ENCODE measurements around the gene DEPDC1B.
A peak's percentile ranks its signal among the peaks of the same experiment; 100 is the strongest.
"Not testable (repeated sequence)": the region's sequence is repeated elsewhere in the genome, so short reads cannot be mapped to it uniquely, and the experiment has no call there.

DEPDC1B gene

GRCh38 chr5:60604771-60605170, 95.2 kb downstream of the DEPDC1B start:
- no peak for DNase-seq (ENCODE audit: low read depth)
- Histone ChIP-seq H3K36me3 (ENCODE audit: control insufficient read depth, insufficient read depth, low read length, severe bottlenecking) (no peaks in the 10 kb centered on the region), H3K27me3 (replicated peaks; ENCODE audit: control insufficient read depth, insufficient read depth, low read length) (no peaks in the 10 kb centered on the region), H3K9ac (ENCODE audit: low read length) (no peak overlapping the region), H3K4me3 (ENCODE audit: low read length) (no peak overlapping the region), H3K4me1 (ENCODE audit: control insufficient read depth, insufficient read depth, low read length) (peaks cover 4% of the 10 kb centered on the region), H3K9me3 (ENCODE audit: control insufficient read depth, low read length) (no peaks in the 10 kb centered on the region)

DNA sequence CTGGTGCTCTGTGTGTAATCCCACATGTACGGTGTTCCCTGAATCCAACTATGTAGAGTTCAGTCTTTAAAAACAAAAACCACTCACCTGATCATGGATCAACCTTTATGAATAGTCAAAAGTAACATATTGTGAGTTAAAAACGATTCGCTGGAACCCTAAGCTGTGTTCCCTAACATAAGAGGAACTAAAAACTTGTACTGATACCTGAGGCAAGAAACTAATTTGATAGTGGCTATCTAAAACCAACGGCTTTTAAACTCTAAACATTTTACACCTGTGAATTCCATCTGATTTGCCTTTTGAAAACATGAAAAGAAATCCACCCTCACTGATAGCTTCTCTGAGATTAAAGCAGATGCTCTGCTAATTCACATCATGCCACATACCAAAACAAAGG, 101.5 kb downstream of the DEPDC1B start:
- DNase-seq (ENCODE audit: low read depth), result no peak
- H3K36me3 ChIP-seq (ENCODE audit: control insufficient read depth, insufficient read depth, low read length, severe bottlenecking), result no peaks in the 10 kb centered on the region
- H3K4me3 ChIP-seq (ENCODE audit: low read length), result no peak overlapping the region
- no peaks in the 10 kb centered on the region for H3K9me3 ChIP-seq (ENCODE audit: control insufficient read depth, low read length)
- H3K27me3 ChIP-seq (replicated peaks; ENCODE audit: control insufficient read depth, insufficient read depth, low read length), result no peaks in the 10 kb centered on the region
- H3K4me1 ChIP-seq (ENCODE audit: control insufficient read depth, insufficient read depth, low read length), result no peaks in the 10 kb centered on the region
- no peak overlapping the region for H3K9ac ChIP-seq (ENCODE audit: low read length)

DNA sequence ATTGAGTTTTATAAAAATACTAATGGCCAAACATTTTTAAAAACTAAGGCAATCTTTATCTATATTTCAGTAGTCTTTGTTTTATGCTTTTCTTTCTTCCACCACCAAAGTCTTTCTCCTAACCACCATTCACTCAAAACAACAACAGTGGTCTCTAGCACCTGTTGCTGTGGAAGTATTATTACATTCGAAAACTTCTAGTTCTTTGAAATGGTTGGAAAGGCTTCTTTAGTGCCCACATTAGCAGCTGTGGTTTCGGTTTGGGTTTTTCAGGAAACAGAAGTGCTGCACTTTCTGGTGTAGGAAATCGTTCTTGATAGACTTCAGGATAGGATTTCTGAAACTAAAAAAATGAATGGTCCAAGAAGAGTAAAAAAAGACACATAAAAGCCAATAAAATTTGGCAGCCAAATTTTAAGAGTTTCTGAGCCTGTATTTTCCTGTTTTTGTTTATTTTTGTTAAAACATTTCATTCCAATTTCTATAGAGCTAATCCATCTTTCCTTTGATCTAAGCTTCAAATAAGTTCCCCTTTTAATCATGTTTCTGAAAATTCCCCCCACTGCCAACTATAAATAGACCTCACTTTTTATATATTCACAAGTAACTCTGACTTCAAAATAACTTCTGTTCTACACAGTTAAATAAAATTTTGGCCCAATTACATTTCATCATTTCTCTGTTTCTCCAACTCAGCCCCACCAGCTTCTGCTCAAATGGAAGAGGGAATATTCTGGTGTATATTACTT, 102.2 kb downstream of the DEPDC1B start:
- no peaks in the 10 kb centered on the region for H3K36me3 ChIP-seq (ENCODE audit: control insufficient read depth, insufficient read depth, low read length, severe bottlenecking)
- no peaks in the 10 kb centered on the region for H3K27me3 ChIP-seq (replicated peaks; ENCODE audit: control insufficient read depth, insufficient read depth, low read length)
- DNase-seq (ENCODE audit: low read depth), result peak; percentile 20
- no peaks in the 10 kb centered on the region for H3K9me3 ChIP-seq (ENCODE audit: control insufficient read depth, low read length)
- no peak overlapping the region for H3K9ac ChIP-seq (ENCODE audit: low read length)
- H3K4me1 ChIP-seq (ENCODE audit: control insufficient read depth, insufficient read depth, low read length), result no peaks in the 10 kb centered on the region
- no peak overlapping the region for H3K4me3 ChIP-seq (ENCODE audit: low read length)

DNA sequence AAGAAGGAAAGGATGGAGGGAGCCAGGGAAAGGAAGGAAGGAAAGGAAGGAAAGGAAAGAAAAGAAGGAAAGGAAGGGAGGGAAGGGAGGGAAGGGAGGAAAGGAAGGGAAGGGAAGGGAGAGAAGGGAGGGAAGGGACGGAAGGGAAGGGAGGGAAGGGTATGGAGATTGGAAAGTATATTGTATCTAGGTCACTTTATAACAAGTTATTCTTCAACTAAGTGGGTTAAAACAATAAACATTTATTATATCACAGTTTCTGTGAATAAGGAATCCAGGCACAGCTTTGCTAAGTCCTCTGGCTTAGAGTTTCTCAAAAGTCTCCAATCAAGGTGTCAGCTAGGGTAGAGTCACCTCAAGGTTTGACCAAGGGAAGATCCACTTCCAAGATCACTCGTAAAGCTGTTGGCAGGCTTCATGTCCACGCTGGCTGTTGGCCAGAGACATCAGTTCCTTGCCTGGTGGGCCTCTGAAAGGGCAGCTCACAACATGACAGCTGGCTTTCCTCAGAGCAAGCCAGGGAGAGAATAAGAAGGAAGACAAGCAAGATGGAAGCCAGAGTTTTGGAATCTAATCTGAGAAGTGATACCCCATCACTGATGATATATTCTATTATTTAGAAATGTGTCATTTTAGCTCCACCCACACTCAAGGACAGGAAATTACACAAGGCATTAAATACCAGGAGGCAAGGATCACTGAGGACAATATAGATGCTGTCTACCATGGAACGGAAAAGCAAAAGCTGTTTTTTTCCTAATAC, 105.1 kb downstream of the DEPDC1B start:
- Histone ChIP-seq H3K9ac (ENCODE audit: low read length) (no peak overlapping the region), H3K27me3 (replicated peaks; ENCODE audit: control insufficient read depth, insufficient read depth, low read length) (no peaks in the 10 kb centered on the region), H3K36me3 (ENCODE audit: control insufficient read depth, insufficient read depth, low read length, severe bottlenecking) (no peaks in the 10 kb centered on the region), H3K4me1 (ENCODE audit: control insufficient read depth, insufficient read depth, low read length) (no peaks in the 10 kb centered on the region), H3K9me3 (ENCODE audit: control insufficient read depth, low read length) (no peaks in the 10 kb centered on the region), H3K4me3 (ENCODE audit: low read length) (no peak overlapping the region)
- no peak for DNase-seq (ENCODE audit: low read depth)

GRCh38 chr5:60590172-60590571, 109.8 kb downstream of the DEPDC1B start:
- Histone ChIP-seq H3K9ac (ENCODE audit: low read length) (no peak overlapping the region), H3K9me3 (ENCODE audit: control insufficient read depth, low read length) (no peaks in the 10 kb centered on the region), H3K4me3 (ENCODE audit: low read length) (no peak overlapping the region), H3K27me3 (replicated peaks; ENCODE audit: control insufficient read depth, insufficient read depth, low read length) (no peaks in the 10 kb centered on the region), H3K36me3 (ENCODE audit: control insufficient read depth, insufficient read depth, low read length, severe bottlenecking) (no peaks in the 10 kb centered on the region), H3K4me1 (ENCODE audit: control insufficient read depth, insufficient read depth, low read length) (no peaks in the 10 kb centered on the region)
- no peak for DNase-seq (ENCODE audit: low read depth)

DNA sequence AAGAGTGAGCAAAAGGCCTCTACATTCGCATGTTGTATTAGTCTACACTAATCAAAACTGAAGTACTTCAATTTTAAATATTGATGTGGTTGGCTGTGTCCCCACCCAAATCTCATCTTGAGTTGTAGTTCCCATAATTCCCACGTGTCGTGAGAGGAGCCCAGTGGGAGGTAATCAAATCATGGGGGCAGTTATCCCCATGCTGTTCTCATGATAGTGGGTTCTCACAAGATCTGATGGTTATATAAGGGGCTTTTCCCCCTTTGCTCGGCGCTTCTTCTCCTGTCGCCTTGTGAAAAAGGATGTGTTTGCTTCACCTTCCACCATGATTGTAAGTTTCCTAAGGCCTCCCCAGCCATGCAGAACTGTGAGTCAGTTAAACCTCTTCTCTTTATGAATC, 112.7 kb downstream of the DEPDC1B start:
- not testable (repeated sequence) for H3K9me3 ChIP-seq (ENCODE audit: control insufficient read depth, low read length); H3K27me3 ChIP-seq (replicated peaks; ENCODE audit: control insufficient read depth, insufficient read depth, low read length); H3K4me3 ChIP-seq (ENCODE audit: low read length); H3K36me3 ChIP-seq (ENCODE audit: control insufficient read depth, insufficient read depth, low read length, severe bottlenecking); DNase-seq (ENCODE audit: low read depth); H3K9ac ChIP-seq (ENCODE audit: low read length); H3K4me1 ChIP-seq (ENCODE audit: control insufficient read depth, insufficient read depth, low read length)

GRCh38 chr5:60586307-60586901, 113.6 kb downstream of the DEPDC1B start:
- H3K4me1 ChIP-seq (ENCODE audit: control insufficient read depth, insufficient read depth, low read length), result no peaks in the 10 kb centered on the region
- no peaks in the 10 kb centered on the region for H3K9me3 ChIP-seq (ENCODE audit: control insufficient read depth, low read length)
- H3K27me3 ChIP-seq (replicated peaks; ENCODE audit: control insufficient read depth, insufficient read depth, low read length), result no peaks in the 10 kb centered on the region
- no peak overlapping the region for H3K4me3 ChIP-seq (ENCODE audit: low read length)
- no peak overlapping the region for H3K9ac ChIP-seq (ENCODE audit: low read length)
- DNase-seq (ENCODE audit: low read depth), result peak; percentile 58
- H3K36me3 ChIP-seq (ENCODE audit: control insufficient read depth, insufficient read depth, low read length, severe bottlenecking), result no peaks in the 10 kb centered on the region

- H3K9ac ChIP-seq (ENCODE audit: low read length), result no peak overlapping the region
- H3K9me3 ChIP-seq (ENCODE audit: control insufficient read depth, low read length), result no peaks in the 10 kb centered on the region
- no peaks in the 10 kb centered on the region for H3K27me3 ChIP-seq (replicated peaks; ENCODE audit: control insufficient read depth, insufficient read depth, low read length)
- no peaks in the 10 kb centered on the region for H3K4me1 ChIP-seq (ENCODE audit: control insufficient read depth, insufficient read depth, low read length)
- H3K36me3 ChIP-seq (ENCODE audit: control insufficient read depth, insufficient read depth, low read length, severe bottlenecking), result no peaks in the 10 kb centered on the region
- no peak for DNase-seq (ENCODE audit: low read depth)
- H3K4me3 ChIP-seq (ENCODE audit: low read length), result no peak overlapping the region
Measured at GRCh38 chr5:60585618-60586017, 114.3 kb downstream of the DEPDC1B start.

DNA sequence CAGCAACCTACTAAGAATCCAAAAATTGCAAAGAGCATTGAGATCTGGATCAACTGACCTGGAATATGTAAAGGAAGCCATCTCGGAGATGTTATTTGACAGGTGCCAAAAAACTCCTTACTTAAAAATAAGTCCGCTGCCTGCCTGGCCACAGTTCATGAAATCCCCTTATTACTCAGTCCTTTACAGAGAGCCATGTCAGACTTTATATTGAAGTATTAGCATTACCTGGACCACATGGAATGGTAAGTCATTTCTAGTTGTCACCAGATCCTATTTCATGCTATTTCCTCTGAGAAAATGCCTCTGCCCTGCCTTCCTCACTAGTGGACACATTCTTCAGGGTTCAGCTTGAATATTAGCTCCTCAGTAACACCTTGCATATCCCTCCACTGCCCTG, 115.7 kb downstream of the DEPDC1B start:
- no peaks in the 10 kb centered on the region for H3K4me1 ChIP-seq (ENCODE audit: control insufficient read depth, insufficient read depth, low read length)
- H3K36me3 ChIP-seq (ENCODE audit: control insufficient read depth, insufficient read depth, low read length, severe bottlenecking), result no peaks in the 10 kb centered on the region
- no peak overlapping the region for H3K4me3 ChIP-seq (ENCODE audit: low read length)
- no peak overlapping the region for H3K9ac ChIP-seq (ENCODE audit: low read length)
- H3K9me3 ChIP-seq (ENCODE audit: control insufficient read depth, low read length), result no peaks in the 10 kb centered on the region
- no peaks in the 10 kb centered on the region for H3K27me3 ChIP-seq (replicated peaks; ENCODE audit: control insufficient read depth, insufficient read depth, low read length)
- DNase-seq (ENCODE audit: low read depth), result no peak

GRCh38 chr5:60583616-60584015, 116.3 kb downstream of the DEPDC1B start:
- Histone ChIP-seq H3K27me3 (replicated peaks; ENCODE audit: control insufficient read depth, insufficient read depth, low read length) (no peaks in the 10 kb centered on the region), H3K9ac (ENCODE audit: low read length) (no peak overlapping the region), H3K4me3 (ENCODE audit: low read length) (no peak overlapping the region), H3K36me3 (ENCODE audit: control insufficient read depth, insufficient read depth, low read length, severe bottlenecking) (no peaks in the 10 kb centered on the region), H3K4me1 (ENCODE audit: control insufficient read depth, insufficient read depth, low read length) (no peaks in the 10 kb centered on the region), H3K9me3 (ENCODE audit: control insufficient read depth, low read length) (no peaks in the 10 kb centered on the region)
- no peak for DNase-seq (ENCODE audit: low read depth)

DNA sequence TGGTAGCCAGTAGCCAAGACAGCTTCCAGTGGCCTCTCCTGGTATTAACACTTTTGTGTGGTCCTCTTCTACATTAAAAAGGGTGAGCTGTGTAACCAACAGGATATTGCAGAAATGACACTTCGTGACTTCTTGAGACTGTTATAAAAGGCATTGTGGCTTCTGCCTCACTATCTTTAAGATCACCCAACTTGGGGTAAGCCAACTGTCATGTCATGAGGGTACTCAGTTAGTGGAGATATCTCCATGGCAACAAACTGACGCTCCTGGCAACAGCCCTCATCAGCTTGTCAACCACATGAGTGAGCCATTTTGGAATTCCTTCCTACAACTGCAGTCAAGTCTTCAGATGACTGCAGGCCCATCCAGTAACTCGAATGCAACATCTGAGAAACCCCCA, 121.7 kb downstream of the DEPDC1B start:
- Histone ChIP-seq H3K27me3 (replicated peaks; ENCODE audit: control insufficient read depth, insufficient read depth, low read length) (no peaks in the 10 kb centered on the region), H3K4me1 (ENCODE audit: control insufficient read depth, insufficient read depth, low read length) (no peaks in the 10 kb centered on the region), H3K36me3 (ENCODE audit: control insufficient read depth, insufficient read depth, low read length, severe bottlenecking) (no peaks in the 10 kb centered on the region), H3K9me3 (ENCODE audit: control insufficient read depth, low read length) (no peaks in the 10 kb centered on the region), H3K4me3 (ENCODE audit: low read length) (no peak overlapping the region), H3K9ac (ENCODE audit: low read length) (no peak overlapping the region)
- DNase-seq (ENCODE audit: low read depth), result no peak
